ENCODE results near the gene TAF9B. TPM values are rescaled to one million over a fixed set of nuclear protein-coding genes. Genes with fewer than 3 reads are reported as not detected.
"Not testable (repeated sequence)": the region's sequence is repeated elsewhere in the genome, so short reads cannot be mapped to it uniquely, and the experiment has no call there.

Gene TAF9B
- polyA plus RNA-seq, 1 of the 3 experiments (the other 2 are of a cell fraction): 11.6 TPM

DNA sequence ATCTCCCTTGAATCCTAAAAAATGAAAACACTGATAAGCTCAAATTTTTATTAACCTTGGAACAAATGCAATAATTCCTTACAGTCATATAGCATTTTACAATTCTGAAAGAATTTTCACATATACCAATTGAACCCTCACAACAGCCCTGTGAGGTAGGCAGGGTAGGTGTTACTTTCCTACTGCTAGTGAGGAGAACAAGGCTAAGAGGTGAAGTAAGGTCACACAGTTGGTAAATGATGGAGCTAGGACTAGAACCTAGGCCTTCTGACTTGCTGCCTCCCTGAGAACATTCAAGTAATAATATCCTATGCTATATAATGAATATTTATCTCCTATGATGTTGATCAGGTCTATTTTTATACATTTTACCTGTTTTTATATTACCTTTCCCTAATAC, 9.7 kb downstream of the TAF9B start:
- Histone ChIP-seq H3K9me3 (no peaks in the 10 kb centered on the region), H3K27ac (ENCODE audit: low read depth in 2 of 2, low read length in 1 of 2) (no peak overlapping the region), H3K9me2 (no peaks in the 10 kb centered on the region), H3K9ac (no peak overlapping the region), H2AFZ (ENCODE audit: low read depth) (no peak overlapping the region), H3K4me2 (no peak overlapping the region), H3K4me1 (ENCODE audit: control insufficient read depth in 1 of 2, insufficient read depth in 2 of 2, low read depth in 1 of 2, low read length in 1 of 2) (no peaks in the 10 kb centered on the region), H3K79me2 (ENCODE audit: insufficient read depth) (peaks cover 2% of the 10 kb centered on the region; the same call in 1 of the 2 replicates), H3F3A (replicated peaks; ENCODE audit: insufficient read depth) (peaks cover 11% of the 10 kb centered on the region), H3K27me3 (ENCODE audit: insufficient read depth) (no peaks in the 10 kb centered on the region; the same call in 1 of the 2 replicates), H3K36me3 (replicated peaks in 1 of 2; ENCODE audit: control insufficient read depth in 1 of 2, insufficient read depth in 2 of 2, low read length in 1 of 2) (peaks cover 42 to 48% of the 10 kb centered on the region in 2 experiments), H4K20me1 (ENCODE audit: insufficient read depth) (peaks cover 12% of the 10 kb centered on the region; the same call in 1 of the 2 replicates), H3K4me3 (ENCODE audit: low read depth in 2 of 2, low read length in 1 of 2) (no peak overlapping the region)
- POLR2A ChIA-PET: no interaction called here
- CTCF ChIA-PET: interaction anchor here (0.9 kb wide), 1 partner anchor 10 kb away, joined by 3 read pairs; no protein-coding TSS in a partner anchor
- no peak for DNase-seq
- TF ChIP-seq, protein P1, sequence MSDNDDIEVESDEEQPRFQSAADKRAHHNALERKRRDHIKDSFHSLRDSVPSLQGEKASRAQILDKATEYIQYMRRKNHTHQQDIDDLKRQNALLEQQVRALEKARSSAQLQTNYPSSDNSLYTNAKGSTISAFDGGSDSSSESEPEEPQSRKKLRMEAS (IDR thresholded peaks at IDR 0.05; ENCODE audit: low read depth): no peak
- TF ChIP-seq SMC3 (IDR thresholded peaks at IDR 0.05; ENCODE audit: low read depth, low read length): no peak
- no peak for TF ChIP-seq FOXJ3 (CRISPR knock-in tag; IDR thresholded peaks at IDR 0.05)
- no peak for TF ChIP-seq ELF1 (IDR thresholded peaks at IDR 0.05)
- no peak for TF ChIP-seq FOXM1 (IDR thresholded peaks at IDR 0.05; ENCODE audit: low read depth)
- TF ChIP-seq, protein P2, sequence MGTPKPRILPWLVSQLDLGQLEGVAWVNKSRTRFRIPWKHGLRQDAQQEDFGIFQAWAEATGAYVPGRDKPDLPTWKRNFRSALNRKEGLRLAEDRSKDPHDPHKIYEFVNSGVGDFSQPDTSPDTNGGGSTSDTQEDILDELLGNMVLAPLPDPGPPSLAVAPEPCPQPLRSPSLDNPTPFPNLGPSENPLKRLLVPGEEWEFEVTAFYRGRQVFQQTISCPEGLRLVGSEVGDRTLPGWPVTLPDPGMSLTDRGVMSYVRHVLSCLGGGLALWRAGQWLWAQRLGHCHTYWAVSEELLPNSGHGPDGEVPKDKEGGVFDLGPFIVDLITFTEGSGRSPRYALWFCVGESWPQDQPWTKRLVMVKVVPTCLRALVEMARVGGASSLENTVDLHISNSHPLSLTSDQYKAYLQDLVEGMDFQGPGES (IDR thresholded peaks at IDR 0.05; ENCODE audit: low read depth, low read length): no peak
- no peak for TF ChIP-seq JUND (IDR thresholded peaks at IDR 0.05)
- TF ChIP-seq, protein P3, sequence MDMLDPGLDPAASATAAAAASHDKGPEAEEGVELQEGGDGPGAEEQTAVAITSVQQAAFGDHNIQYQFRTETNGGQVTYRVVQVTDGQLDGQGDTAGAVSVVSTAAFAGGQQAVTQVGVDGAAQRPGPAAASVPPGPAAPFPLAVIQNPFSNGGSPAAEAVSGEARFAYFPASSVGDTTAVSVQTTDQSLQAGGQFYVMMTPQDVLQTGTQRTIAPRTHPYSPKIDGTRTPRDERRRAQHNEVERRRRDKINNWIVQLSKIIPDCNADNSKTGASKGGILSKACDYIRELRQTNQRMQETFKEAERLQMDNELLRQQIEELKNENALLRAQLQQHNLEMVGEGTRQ (IDR thresholded peaks at IDR 0.05; ENCODE audit: borderline replicate concordance, low read depth, low read length): no peak
- no peak for TF ChIP-seq GATA2 (CRISPR knock-in tag; IDR thresholded peaks at IDR 0.05)
- TF ChIP-seq TAF1 (IDR thresholded peaks at IDR 0.05; ENCODE audit: borderline replicate concordance, low read depth, low read length): no peak

DNA sequence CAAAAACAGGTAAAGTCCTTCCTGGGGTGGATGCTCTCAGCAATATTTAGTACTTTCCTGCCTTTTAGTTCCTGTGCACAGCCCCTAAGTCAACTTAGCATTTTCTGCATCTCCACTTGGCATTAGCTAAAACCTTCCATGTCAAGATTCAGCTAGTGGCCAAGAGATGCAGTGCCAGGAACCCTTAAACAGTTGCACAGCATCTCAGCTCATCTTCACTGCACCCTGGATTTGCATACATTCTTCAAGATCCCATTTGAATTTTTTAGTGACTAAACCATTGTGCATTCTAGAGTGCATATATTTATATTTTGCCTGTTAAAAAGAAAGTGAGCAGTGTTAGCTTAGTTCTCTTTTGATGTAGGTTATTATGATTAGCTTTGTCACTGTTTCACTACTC, 13.7 kb downstream of the TAF9B start:
- H3K9me2 ChIP-seq; H3K4me2 ChIP-seq; DNase-seq; POLR2A ChIA-PET; H3K4me3 ChIP-seq (ENCODE audit: low read depth in 2 of 2, low read length in 1 of 2); H3K9me3 ChIP-seq; H2AFZ ChIP-seq (ENCODE audit: low read depth); H3K9ac ChIP-seq; H3F3A ChIP-seq (replicated peaks; ENCODE audit: insufficient read depth); H3K27me3 ChIP-seq (ENCODE audit: insufficient read depth); H3K4me1 ChIP-seq (ENCODE audit: control insufficient read depth in 1 of 2, insufficient read depth in 2 of 2, low read depth in 1 of 2, low read length in 1 of 2): not testable (repeated sequence)
- CTCF ChIA-PET: interaction anchor here (1.0 to 1.7 kb wide), 3 partner anchors 8 to 12 kb away, joined by 3 to 7 read pairs (median 3); no protein-coding TSS in a partner anchor
- Histone ChIP-seq H3K36me3 (replicated peaks in 1 of 2; ENCODE audit: control insufficient read depth in 1 of 2, insufficient read depth in 2 of 2, low read length in 1 of 2) (peaks cover 46 to 55% of the 10 kb centered on the region in 2 experiments), H4K20me1 (ENCODE audit: insufficient read depth) (peaks cover 34% of the 10 kb centered on the region; the same call in 1 of the 2 replicates), H3K27ac (ENCODE audit: low read depth in 2 of 2, low read length in 1 of 2) (peak overlapping the region in 1 of 2 experiments; percentile 3; a peak in 1 of 4 replicates), H3K79me2 (ENCODE audit: insufficient read depth) (peaks cover 12% of the 10 kb centered on the region)

All from SK-N-SH (cell line).